DOHH2 (cell line): ENCODE results near the gene MGAT1.

Experiments
- H3F3A ChIP-seq: fragments of 200-600 bp; sonication (generic), shearing (Covaris generic); 2 replicates; pipeline ENCODE4 v1.6.0; 2016; ENCODE audit warnings: antibody characterized with exemption, mild to moderate bottlenecking; ENCODE audit not compliant: control insufficient read depth, insufficient read depth
- H3K27ac ChIP-seq: fragments of 200-600 bp; sonication (generic); 2 replicates; pipeline ENCODE4 v1.5.1; 2014; ENCODE audit warnings: low read depth, mild to moderate bottlenecking, low read length, moderate library complexity
- H3K27me3 ChIP-seq: fragments of 200-600 bp; sonication (generic); 2 replicates; pipeline ENCODE4 v1.6.1; 2014; ENCODE audit warnings: mild to moderate bottlenecking, low read length, mixed read lengths; ENCODE audit not compliant: control insufficient read depth
- H3K36me3 ChIP-seq: fragments of 200-600 bp; sonication (generic); 2 replicates; pipeline ENCODE4 v1.6.1; 2014; ENCODE audit warnings: mild to moderate bottlenecking, low read length, moderate library complexity, mixed read lengths; ENCODE audit not compliant: control insufficient read depth
- H3K4me1 ChIP-seq: fragments of 200-600 bp; sonication (generic); 2 replicates; pipeline ENCODE4 v1.6.1; 2014; ENCODE audit warnings: mild to moderate bottlenecking, low read length, mixed read lengths; ENCODE audit not compliant: control insufficient read depth
- H3K4me2 ChIP-seq: fragments of 200-600 bp; sonication (generic); 2 replicates; pipeline ENCODE4 v1.6.0; 2014; ENCODE audit warnings: mild to moderate bottlenecking, low read length, moderate library complexity
- H3K4me3 ChIP-seq: fragments of 200-600 bp; sonication (generic); 2 replicates; pipeline ENCODE4 v1.5.1; 2014; ENCODE audit warnings: mild to moderate bottlenecking, low read length, mixed read lengths
- H3K79me2 ChIP-seq: fragments of 200-600 bp; sonication (generic); 2 replicates; pipeline ENCODE4 v1.6.1; 2014; ENCODE audit warnings: mild to moderate bottlenecking, low read length, mixed read lengths; ENCODE audit not compliant: control insufficient read depth
- H3K9me2 ChIP-seq: fragments of 200-600 bp; sonication (generic); replicated peaks from 2 replicates; pipeline ENCODE4 v1.6.1; 2014; ENCODE audit warnings: mild to moderate bottlenecking, low read length, mixed read lengths; ENCODE audit not compliant: control insufficient read depth
- H3K9me3 ChIP-seq: fragments of 200-600 bp; sonication (generic); 2 replicates; pipeline ENCODE4 v1.6.1; 2014; ENCODE audit warnings: antibody characterized with exemption, low read length, mixed read lengths; ENCODE audit not compliant: control insufficient read depth, insufficient read depth
- H4K20me1 ChIP-seq: fragments of 200-600 bp; sonication (generic); 2 replicates; pipeline ENCODE4 v1.6.0; 2014; ENCODE audit warnings: low read depth, mild to moderate bottlenecking, antibody characterized with exemption, low read length, moderate library complexity; ENCODE audit not compliant: control insufficient read depth, insufficient read depth
- CTCF ChIP-seq: fragments of 200-600 bp; sonication (generic); IDR thresholded peaks from one replicate; pipeline ENCODE4 v1.5.1; 2014; ENCODE audit warnings: antibody characterized with exemption, mild to moderate bottlenecking, low read depth, low read length; ENCODE audit not compliant: poor library complexity, severe bottlenecking
- EZH2phosphoT487 ChIP-seq: fragments of 200-600 bp; sonication (generic); IDR thresholded peaks from 2 replicates; pipeline ENCODE4 v1.6.1; 2017; ENCODE audit warnings: borderline replicate concordance, mild to moderate bottlenecking, antibody characterized with exemption, low read length, moderate library complexity, mixed read lengths

The MGAT1 gene

GRCh38 chr5:180806351-180807011 is 3.9 kb upstream of the MGAT1 start:
- peaks cover 42% of the 10 kb centered on the region for H3K36me3 ChIP-seq
- H3K27me3 ChIP-seq: no peaks in the 10 kb centered on the region
- TF ChIP-seq EZH2phosphoT487 (no peak), CTCF (no peak)
- peak overlapping the region; percentile 85 for H3K27ac ChIP-seq
- H3K4me2 ChIP-seq: peak overlapping the region; percentile 82
- H3F3A ChIP-seq: peaks cover 29% of the 10 kb centered on the region
- H3K79me2 ChIP-seq: peaks cover 83% of the 10 kb centered on the region
- H3K4me1 ChIP-seq: peaks cover 73% of the 10 kb centered on the region
- H4K20me1 ChIP-seq: peaks cover 6% of the 10 kb centered on the region; the same call in 1 of the 2 replicates
- H3K9me2 ChIP-seq: no peaks in the 10 kb centered on the region
- no peaks in the 10 kb centered on the region for H3K9me3 ChIP-seq
- H3K4me3 ChIP-seq: peak overlapping the region; percentile 97

- Histone ChIP-seq H3K4me3 (peak overlapping the region; percentile 97), H3F3A (peaks cover 24% of the 10 kb centered on the region), H3K4me2 (peak overlapping the region; percentile 82), H4K20me1 (peaks cover 27% of the 10 kb centered on the region), H3K9me2 (no peaks in the 10 kb centered on the region), H3K27me3 (no peaks in the 10 kb centered on the region), H3K79me2 (peaks cover 96% of the 10 kb centered on the region), H3K36me3 (peaks cover 62% of the 10 kb centered on the region), H3K4me1 (peaks cover 90% of the 10 kb centered on the region), H3K27ac (peak overlapping the region; percentile 85), H3K9me3 (no peaks in the 10 kb centered on the region)
- no peak for TF ChIP-seq EZH2phosphoT487
- TF ChIP-seq CTCF: no peak
These were observed 1.6 kb upstream of the MGAT1 start for GRCh38 chr5:180804129-180804618.

GRCh38 chr5:180803181-180804128 is 849 bp upstream of the MGAT1 start:
- Histone ChIP-seq H3K27ac (peak overlapping the region; percentile 85), H3K4me1 (peaks cover 84% of the 10 kb centered on the region), H4K20me1 (peaks cover 30% of the 10 kb centered on the region)

More at GRCh38 chr5:180803181-180804128, 849 bp upstream of the MGAT1 start:
- H3F3A ChIP-seq: peaks cover 24% of the 10 kb centered on the region
- H3K4me2 ChIP-seq: peak overlapping the region; percentile 82
- H3K79me2 ChIP-seq: peaks cover 96% of the 10 kb centered on the region
- no peak for TF ChIP-seq EZH2phosphoT487
- TF ChIP-seq CTCF: peak; percentile 29
- peaks cover 66% of the 10 kb centered on the region for H3K36me3 ChIP-seq
- H3K4me3 ChIP-seq: peak overlapping the region; percentile 97
- H3K27me3 ChIP-seq: no peaks in the 10 kb centered on the region
- no peaks in the 10 kb centered on the region for H3K9me3 ChIP-seq
- no peaks in the 10 kb centered on the region for H3K9me2 ChIP-seq
